K562 (cell line): ENCODE data around the gene NR6A1. TPM values are rescaled to one million over a fixed set of nuclear protein-coding genes. Genes with fewer than 3 reads are reported as not detected.

Experiments used
- ATAC-seq: fragments of 200-7000 bp; cut with Tn5 transposase; 3 replicates; pipeline ENCODE4 v1.9.1; 2020; ENCODE audit warnings: moderate library complexity
- BruUV-seq: library from RNA; stranded (reverse); fragments of 400-500 nt; replicated peaks from 2 replicates; lab custom pipeline; 2021; lab: Mats Ljungman, UMichigan
- CTCF ChIA-PET: fragments of 300-600 bp; formaldehyde crosslinking; extraction: SDS; loops from one replicate; lab custom pipeline; 2021; ENCODE audit warnings: low intra/inter-chr PET ratio; lab: Yijun Ruan, JAX
- POLR2A ChIA-PET: fragments of 300-600, 350-650 bp; sonication (Branson Sonifier 250); formaldehyde crosslinking; extraction: SDS; loops from one replicate; lab custom pipeline; 2021; ENCODE audit warnings: antibody characterized with exemption, inconsistent platforms; lab: Yijun Ruan, JAX
- DNase-seq, 4 experiments: peaks; one replicate each; pipeline versions ENCODE4 v3.0.0 to v3.0.0-alpha.2; 2011 to 2018; ENCODE audit warnings: low spot score in 3 of 4, mixed read lengths in 3 of 4; ENCODE audit errors: extremely low read depth in 1 of 4
- FAIRE-seq: peaks from 2 replicates; lab custom pipeline; 2011; peaks lifted over from hg19 to GRCh38; lab: Jason Lieb, UNC
- H2AFZ ChIP-seq: 2 replicates; pipeline ENCODE4 v1.6.0; 2011; ENCODE audit warnings: low read depth, low read length, control low read depth, inconsistent platforms
- H3K27ac ChIP-seq: fragments of 200-600 bp; 3 replicates; pipeline ENCODE4 v1.8.0; 2011; ENCODE audit warnings: low read depth, mild to moderate bottlenecking, control low read depth, inconsistent platforms, low read length, moderate library complexity, mixed read lengths; ENCODE audit errors: extremely low read depth
- H3K27me3 ChIP-seq, 2 experiments: fragments of 300-600 bp in 1 of 2; 2 replicates in 1 of 2; 3 replicates in 1 of 2; pipeline versions ENCODE4 v1.6.0 to v1.8.0; 2011; ENCODE audit warnings: inconsistent platforms in 2 of 2, low read length in 2 of 2, mild to moderate bottlenecking in 1 of 2, mixed read lengths in 1 of 2, moderate library complexity in 1 of 2; ENCODE audit not compliant: control insufficient read depth in 2 of 2, insufficient read depth in 2 of 2
- H3K36me3 ChIP-seq: fragments of 300-600 bp; 3 replicates; pipeline ENCODE4 v1.8.0; 2011; ENCODE audit warnings: mild to moderate bottlenecking, low read length, inconsistent platforms; ENCODE audit not compliant: control insufficient read depth, insufficient read depth
- H3K4me1 ChIP-seq, 2 experiments: fragments of 200-600 bp in 1 of 2; replicated peaks in 1 of 2; 2 replicates in 1 of 2; 3 replicates in 1 of 2; pipeline versions ENCODE4 v1.5.1 to v1.8.0; 2011; ENCODE audit warnings: inconsistent platforms in 2 of 2, low read length in 2 of 2, mild to moderate bottlenecking in 1 of 2, mixed read lengths in 1 of 2, moderate library complexity in 1 of 2; ENCODE audit not compliant: control insufficient read depth in 2 of 2, insufficient read depth in 2 of 2
- H3K4me2 ChIP-seq: 2 replicates; pipeline ENCODE4 v1.6.1; 2011; ENCODE audit warnings: low read length, control low read depth, inconsistent platforms, mixed read lengths; ENCODE audit not compliant: insufficient read depth
- H3K4me3 ChIP-seq: fragments of 200-600 bp; sonication (generic), shearing (Covaris generic); 2 replicates; pipeline ENCODE4 v1.5.1; 2016; ENCODE audit warnings: control low read depth, inconsistent platforms
- H3K79me2 ChIP-seq: fragments of 200-600 bp; 3 replicates; pipeline ENCODE4 v1.8.0; 2011; ENCODE audit warnings: low read length, inconsistent platforms; ENCODE audit not compliant: control insufficient read depth, insufficient read depth
- H3K9ac ChIP-seq, 2 experiments: 2 replicates each; pipeline versions ENCODE4 v1.6.0 to v1.6.1; 2011; ENCODE audit warnings: low read depth in 2 of 2, low read length in 2 of 2, control low read depth in 1 of 2, inconsistent platforms in 1 of 2, mild to moderate bottlenecking in 1 of 2, mixed read lengths in 1 of 2; ENCODE audit not compliant: insufficient read depth in 1 of 2
- H3K9me1 ChIP-seq: one replicate; pipeline ENCODE4 v1.6.0; 2011; ENCODE audit warnings: inconsistent platforms, mild to moderate bottlenecking, low read length, moderate library complexity; ENCODE audit not compliant: control insufficient read depth, insufficient read depth
- H3K9me3 ChIP-seq: replicated peaks from 2 replicates; pipeline ENCODE4 v1.5.1; 2011; ENCODE audit warnings: low read depth, low read length, inconsistent platforms; ENCODE audit not compliant: control insufficient read depth, insufficient read depth
- H4K20me1 ChIP-seq: replicated peaks from 2 replicates; pipeline ENCODE4 v1.6.1; 2011; ENCODE audit warnings: low read length, inconsistent platforms, mixed read lengths; ENCODE audit not compliant: control insufficient read depth, insufficient read depth
- BDP1 ChIP-seq: IDR thresholded peaks from 3 replicates; pipeline ENCODE4 v1.6.1; 2011; ENCODE audit not compliant: insufficient read length, insufficient read depth
- E4F1 ChIP-seq: fragments of 250-450 bp; sonication (Bioruptor Pico); IDR thresholded peaks from 2 replicates; pipeline ENCODE4 v1.5.0; 2021; ENCODE audit warnings: mild to moderate bottlenecking, borderline replicate concordance
- GABPB2 ChIP-seq: fragments of 250-450 bp; sonication (Bioruptor Pico); conservative IDR thresholded peaks from 2 replicates; pipeline ENCODE4 v1.5.1; 2021; ENCODE audit warnings: mild to moderate bottlenecking
- KDM2B ChIP-seq: fragments of 250-450 bp; sonication (Bioruptor Pico); IDR thresholded peaks from 2 replicates; pipeline ENCODE4 v1.8.0; 2021; ENCODE audit warnings: mild to moderate bottlenecking, moderate library complexity
- MLLT1 ChIP-seq, 2 experiments: fragments of 450-650 bp; IDR thresholded peaks; 2 replicates each; pipeline ENCODE4 v1.6.1; 2016
- SRSF7 ChIP-seq: fragments of 200-400 bp; formaldehyde crosslinking; optimal IDR thresholded peaks from 2 replicates; pipeline ENCODE3; 2017; ENCODE audit warnings: mild to moderate bottlenecking, low read depth, low read length
- TAF1 ChIP-seq: IDR thresholded peaks from 2 replicates; pipeline ENCODE4 v1.6.1; 2011; ENCODE audit warnings: mild to moderate bottlenecking, low read length, moderate library complexity; ENCODE audit not compliant: insufficient read depth, control insufficient read depth, severe bottlenecking; ENCODE audit errors: extremely low read depth
- THAP12 ChIP-seq: fragments of 250-450 bp; sonication (Bioruptor Pico); IDR thresholded peaks from 2 replicates; pipeline ENCODE4 v1.9.0; 2021; ENCODE audit warnings: mild to moderate bottlenecking, inconsistent platforms
- ZBTB34 ChIP-seq: fragments of 250-450 bp; sonication (Bioruptor Pico); IDR thresholded peaks from 2 replicates; pipeline ENCODE4 v1.8.0; 2021; ENCODE audit warnings: mild to moderate bottlenecking, moderate library complexity
- ZNF311 ChIP-seq: fragments of 250-450 bp; sonication (Bioruptor Pico); IDR thresholded peaks from 2 replicates; pipeline ENCODE4 v1.4.0; 2020; ENCODE audit warnings: mild to moderate bottlenecking, moderate library complexity
- WGBS: fragments of 100-300 bp; shearing (Covaris generic); methylation state at CpG from one replicate; pipeline ENCODE4 v1.1.6; 2016; ENCODE audit warnings: low coverage, mixed read lengths; ENCODE audit not compliant: insufficient coverage; ENCODE audit errors: missing lambda C conversion rate; 5-methylcytosine and 5-hydroxymethylcytosine counted together
- in situ Hi-C: fragments of 300-500 bp; cut with MboI; formaldehyde crosslinking; loops from 4 replicates; pipeline ENCODE4 v1.15.0; 2018; ENCODE audit warnings: inconsistent platforms, mixed read lengths
- intact Hi-C: fragments of 100-400 bp; cut with micrococcal nuclease; formaldehyde crosslinking; loops from 2 replicates; pipeline ENCODE4 v1.14.2; 2022
- polyA plus RNA-seq, 8 experiments: library from polyadenylated mRNA; depleted of rRNA in 4 of 8; stranded (reverse) in 5 of 8; unstranded in 3 of 8; fragments of >200 nt; fragmentation: Nextera tagmentation in 2 of 8; fragmentation: Illumina TruSeq in 1 of 8; extraction: Ambion mirVana in 2 of 8; extraction: Trizol in 1 of 8; gene quantifications; 2 replicates each; pipeline versions ENCODE4 v1.2.1 to v1.2.3, GENCODE V29; 2011 to 2014; ENCODE audit warnings: inconsistent platforms in 1 of 8, missing spikeins in 1 of 8
- total RNA-seq, 7 experiments: library from RNA; depleted of rRNA in 6 of 7; stranded (reverse); fragments of >200 nt in 6 of 7; fragmentation: Illumina TruSeq in 2 of 7; extraction: Trizol in 2 of 7; gene quantifications; 2 replicates each; pipeline versions ENCODE4 v1.2.1 to v1.2.3, GENCODE V29; 2011 to 2021; ENCODE audit warnings: low replicate concordance in 1 of 7

The NR6A1 gene
- total and polyA plus RNA-seq, 9 of the 15 experiments (the other 6 are each of a cell fraction or from before 2014, with no cell fraction given): 9.7 to 55.4 (median 28.3) TPM

GRCh38 chr9:124626276-124626675 is 144.8 kb downstream of the NR6A1 start:
- TF ChIP-seq KDM2B (CRISPR knock-in tag): no peak
- TF ChIP-seq TAF1: no peak
- TF ChIP-seq MLLT1 (IDR thresholded peaks at IDR 0.05): no peak
- no peak for TF ChIP-seq E4F1 (CRISPR knock-in tag)
- no peak for TF ChIP-seq ZNF311
- TF ChIP-seq SRSF7: no peak
- TF ChIP-seq ZBTB34 (CRISPR knock-in tag): no peak
- TF ChIP-seq THAP12: no peak
- no peak for TF ChIP-seq GABPB2 (CRISPR knock-in tag)
- no peak for TF ChIP-seq BDP1
- FAIRE-seq (no peak), ATAC-seq (no peak), DNase-seq (no peak)
- ChIA-PET CTCF (interaction anchor here (0.9 kb wide), 1 partner anchor 86 kb away, joined by 3 read pairs; no protein-coding TSS in a partner anchor), POLR2A (interaction anchor here (1.0 to 1.8 kb wide), 2 partner anchors 8 to 11 kb away, joined by 3 to 4 read pairs; no protein-coding TSS in a partner anchor)
- H3K4me2 ChIP-seq: no peak overlapping the region
- H3K9me1 ChIP-seq: no peaks in the 10 kb centered on the region
- no peaks in the 10 kb centered on the region for H3K27me3 ChIP-seq
- H3K9ac ChIP-seq: no peak overlapping the region
- H2AFZ ChIP-seq: no peak overlapping the region
- H3K4me3 ChIP-seq: no peak overlapping the region
- in situ Hi-C loops (no loop called here), intact Hi-C loops (no loop called here)
- H3K36me3 ChIP-seq: no peaks in the 10 kb centered on the region
- BruUV-seq: no TSS peak
- no peak overlapping the region for H3K27ac ChIP-seq
- H3K79me2 ChIP-seq: no peaks in the 10 kb centered on the region
- H3K9me3 ChIP-seq: no peaks in the 10 kb centered on the region
- no peaks in the 10 kb centered on the region; a peak in 4 of 5 replicates for H3K4me1 ChIP-seq
- WGBS: 89% methylated on average over 4 of the region's 4 CpGs
- no peaks in the 10 kb centered on the region for H4K20me1 ChIP-seq
